Trophoblast cell (in vitro differentiated cells and primary cell): ENCODE results near the gene RNF10.

Source experiments
- DNase-seq, 2 donors: peaks; one replicate each; pipeline ENCODE4 v3.0.0-alpha.2; 2016
- H2AFZ ChIP-seq: 2 replicates; pipeline ENCODE4 v1.6.1; 2013; ENCODE audit warnings: low read length, moderate library complexity, mild to moderate bottlenecking; ENCODE audit not compliant: insufficient read depth, poor library complexity
- H2AK5ac ChIP-seq: 2 replicates; pipeline ENCODE4 v1.6.1; 2013; ENCODE audit warnings: mild to moderate bottlenecking, low read length
- H2BK120ac ChIP-seq: 2 replicates; pipeline ENCODE4 v1.6.1; 2013; ENCODE audit warnings: low read length, mild to moderate bottlenecking, moderate library complexity; ENCODE audit not compliant: insufficient read depth, poor library complexity
- H2BK12ac ChIP-seq: 2 replicates; pipeline ENCODE4 v1.6.1; 2013; ENCODE audit warnings: mild to moderate bottlenecking, low read length, moderate library complexity
- H2BK5ac ChIP-seq: 2 replicates; pipeline ENCODE4 v1.6.1; 2013; ENCODE audit warnings: low read length, low read depth, moderate library complexity, mild to moderate bottlenecking; ENCODE audit not compliant: poor library complexity
- H3K14ac ChIP-seq: 2 replicates; pipeline ENCODE4 v1.6.1; 2013; ENCODE audit warnings: mild to moderate bottlenecking, low read length
- H3K18ac ChIP-seq: 2 replicates; pipeline ENCODE4 v1.6.1; 2013; ENCODE audit warnings: mild to moderate bottlenecking, low read length
- H3K23ac ChIP-seq: 2 replicates; pipeline ENCODE4 v1.6.1; 2013; ENCODE audit warnings: low read length
- H3K27ac ChIP-seq: 2 replicates; pipeline ENCODE4 v1.5.1; 2013; ENCODE audit warnings: low read depth, mild to moderate bottlenecking, inconsistent platforms, low read length, moderate library complexity
- H3K27me3 ChIP-seq: 2 replicates; pipeline ENCODE4 v1.6.1; 2013; ENCODE audit warnings: inconsistent platforms, mild to moderate bottlenecking, low read length, moderate library complexity; ENCODE audit not compliant: insufficient read depth
- H3K36me3 ChIP-seq, 2 experiments: 1 replicate in 1 of 2; 2 replicates in 1 of 2; pipeline ENCODE4 v1.6.1; 2013; ENCODE audit warnings: low read length in 2 of 2, mild to moderate bottlenecking in 2 of 2, moderate library complexity in 1 of 2; ENCODE audit not compliant: insufficient read depth in 2 of 2, control insufficient read depth in 1 of 2
- H3K4ac ChIP-seq: 2 replicates; pipeline ENCODE4 v1.6.1; 2013; ENCODE audit warnings: low read depth, mild to moderate bottlenecking, low read length, moderate library complexity
- H3K4me1 ChIP-seq, 2 experiments: 1 replicate in 1 of 2; 2 replicates in 1 of 2; pipeline ENCODE4 v1.6.1; 2013; ENCODE audit warnings: low read length in 2 of 2, mild to moderate bottlenecking in 2 of 2, moderate library complexity in 1 of 2; ENCODE audit not compliant: insufficient read depth in 2 of 2, control insufficient read depth in 1 of 2
- H3K4me2 ChIP-seq: 2 replicates; pipeline ENCODE4 v1.6.1; 2013; ENCODE audit warnings: inconsistent platforms, mild to moderate bottlenecking, low read length, moderate library complexity
- H3K4me3 ChIP-seq: 2 replicates; pipeline ENCODE4 v1.5.1; 2013; ENCODE audit warnings: mild to moderate bottlenecking, low read depth, low read length, inconsistent platforms
- H3K79me1 ChIP-seq: one replicate; pipeline ENCODE4 v1.6.1; 2013; ENCODE audit warnings: low read length
- H3K79me2 ChIP-seq: 2 replicates; pipeline ENCODE4 v1.6.1; 2013; ENCODE audit warnings: low read length, mild to moderate bottlenecking; ENCODE audit not compliant: control insufficient read depth, insufficient read depth, poor library complexity
- H3K9ac ChIP-seq: 2 replicates; pipeline ENCODE4 v1.6.1; 2013; ENCODE audit warnings: mild to moderate bottlenecking, low read length
- H3K9me3 ChIP-seq: 2 replicates; pipeline ENCODE4 v1.6.1; 2013; ENCODE audit warnings: low read depth, mild to moderate bottlenecking, control low read depth, inconsistent platforms, low read length; ENCODE audit not compliant: insufficient read depth
- H4K12ac ChIP-seq: 2 replicates; pipeline ENCODE4 v1.6.1; 2013; ENCODE audit warnings: low read depth, mild to moderate bottlenecking, low read length, moderate library complexity
- H4K8ac ChIP-seq: 2 replicates; pipeline ENCODE4 v1.6.1; 2013; ENCODE audit warnings: low read depth, mild to moderate bottlenecking, low read length, moderate library complexity
- H4K91ac ChIP-seq: one replicate; pipeline ENCODE4 v1.6.1; 2013; ENCODE audit warnings: low read depth, mild to moderate bottlenecking, low read length, moderate library complexity
- WGBS: extraction: QIAGEN DNeasy Blood & Tissue Kit; methylation state at CpG from one replicate; pipeline ENCODE4 v1.1.7; 2013; ENCODE audit warnings: missing lambda C conversion rate; ENCODE audit not compliant: insufficient read length, insufficient coverage; ENCODE audit errors: extremely low coverage; 5-methylcytosine and 5-hydroxymethylcytosine counted together

The RNF10 gene

DNA sequence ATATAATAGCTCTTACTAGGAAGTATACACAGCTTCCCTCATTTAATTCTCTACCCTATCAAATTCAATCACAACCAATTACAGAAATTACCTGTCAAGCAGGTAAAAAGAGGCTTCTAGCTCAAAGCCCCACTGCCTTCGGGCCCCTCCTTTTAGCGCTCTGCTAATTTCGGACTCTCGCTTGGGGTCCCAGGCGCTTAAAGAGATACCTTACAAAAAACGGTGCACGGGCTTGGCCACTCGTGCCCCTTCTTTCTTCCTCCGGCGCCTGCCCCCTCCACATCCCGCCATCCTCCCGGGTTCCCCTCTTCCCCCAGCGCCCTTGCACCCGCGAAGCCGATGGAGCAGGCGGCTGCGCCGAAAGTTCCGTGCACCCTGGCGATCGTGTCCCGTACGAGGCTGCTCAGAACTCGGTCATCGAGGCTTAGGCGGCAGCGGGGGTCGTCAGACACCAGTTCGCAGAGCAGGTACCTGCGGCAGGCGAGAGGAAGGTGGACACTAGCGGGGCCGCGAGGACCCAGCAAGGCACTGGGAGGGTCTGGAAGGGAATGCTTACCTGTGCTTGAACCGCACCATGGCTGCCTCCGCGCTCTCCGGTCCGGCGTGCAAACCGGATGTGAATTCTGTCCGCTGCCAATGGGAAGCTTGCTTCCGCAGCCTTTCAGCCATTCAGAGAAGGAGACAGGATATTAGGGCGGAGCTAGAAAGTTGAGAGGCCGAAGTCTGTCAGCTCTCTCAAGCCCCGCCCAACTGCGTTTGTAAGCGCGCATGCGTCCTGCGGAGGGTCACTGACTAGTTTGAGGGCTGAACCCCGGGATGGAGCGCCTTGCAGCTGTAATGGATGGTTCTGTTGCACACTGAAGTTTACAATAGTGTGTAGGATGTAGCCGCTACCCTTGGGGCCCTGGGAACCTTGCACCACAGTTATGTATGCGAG lies 46.9 kb downstream of the RNF10 start, which contains the start of gene POP5:
POP5 (minus strand) TSS at position 616 of the 937 bp plus-strand sequence; CDS start at position 576, 40 bp downstream.
- peak within 1 kb of the TSS; percentile 60 for H3K14ac ChIP-seq
- no peak within 1 kb of the TSS for H3K18ac ChIP-seq
- H3K36me3 ChIP-seq = peaks cover 17 to 33% of the 10 kb centered on the region in 2 experiments
- no peak within 1 kb of the TSS for H3K23ac ChIP-seq
- H4K8ac ChIP-seq = peak within 1 kb of the TSS; percentile 94
- WGBS = no CpG with 5 or more reads among the region's 56 CpGs
- peaks cover 8% of the 10 kb centered on the region for H3K27me3 ChIP-seq
- H3K9me3 ChIP-seq = peaks cover 1% of the 10 kb centered on the region
- H4K91ac ChIP-seq = no peak within 1 kb of the TSS
- H3K27ac ChIP-seq = no peak within 1 kb of the TSS
- H3K79me1 ChIP-seq = peaks cover 2% of the 10 kb centered on the region
- no peaks in the 10 kb centered on the region for H3K79me2 ChIP-seq
- H2AFZ ChIP-seq = peak within 1 kb of the TSS; percentile 84
- peak; percentile 96 to 99 for DNase-seq
- no peak within 1 kb of the TSS for H2BK12ac ChIP-seq
- peaks cover 2 to 6% of the 10 kb centered on the region in 2 experiments for H3K4me1 ChIP-seq
- H2BK5ac ChIP-seq = no peak within 1 kb of the TSS
- H2BK120ac ChIP-seq = no peak within 1 kb of the TSS
- H3K4me3 ChIP-seq = peak within 1 kb of the TSS; percentile 94
- H3K4ac ChIP-seq = no peak within 1 kb of the TSS
- peak within 1 kb of the TSS; percentile 99 for H3K4me2 ChIP-seq
- H4K12ac ChIP-seq = peak within 1 kb of the TSS; percentile 73
- H2AK5ac ChIP-seq = no peak within 1 kb of the TSS
- peak within 1 kb of the TSS; percentile 91 for H3K9ac ChIP-seq

DNA sequence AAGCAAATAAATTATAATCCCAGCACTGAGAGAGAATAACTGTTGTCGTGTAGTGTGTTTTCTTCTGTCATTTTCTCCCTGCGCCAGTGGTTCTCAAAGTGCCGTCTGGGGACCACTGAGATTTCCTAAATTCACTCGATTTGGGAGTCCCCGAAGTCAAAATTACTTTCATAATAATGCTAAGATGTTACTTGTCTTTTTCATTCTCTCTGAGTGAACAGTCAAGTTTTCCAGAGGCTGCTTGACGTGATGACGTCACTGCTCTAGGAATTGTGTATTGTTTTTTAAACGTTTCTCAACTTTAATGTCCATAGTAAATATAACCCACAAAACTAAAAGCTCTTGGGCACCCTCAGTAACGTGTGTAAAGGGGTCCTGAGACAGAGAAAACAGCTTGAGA lies 47.8 kb downstream of the RNF10 start:
- WGBS = no CpG with 5 or more reads among the region's 9 CpGs

GRCh38 chr12:120583478-120584030 lies 49.4 kb downstream of the RNF10 start:
- no CpG with 5 or more reads among the region's 20 CpGs for WGBS
- H4K8ac ChIP-seq = no peak overlapping the region
- H4K91ac ChIP-seq = no peak overlapping the region
- H3K79me1 ChIP-seq = peaks cover 2% of the 10 kb centered on the region
- no peak overlapping the region for H4K12ac ChIP-seq
- peaks cover 1% of the 10 kb centered on the region for H3K9me3 ChIP-seq
- peak overlapping the region; percentile 25 for H3K9ac ChIP-seq
- H2AFZ ChIP-seq = no peak overlapping the region
- H3K18ac ChIP-seq = no peak overlapping the region
- H3K23ac ChIP-seq = no peak overlapping the region
- H3K4ac ChIP-seq = no peak overlapping the region
- peak overlapping the region; percentile 38 for H3K4me2 ChIP-seq
- no peak overlapping the region for H3K4me3 ChIP-seq
- no peak overlapping the region for H3K14ac ChIP-seq
- no peak overlapping the region for H3K27ac ChIP-seq
- no peak overlapping the region for H2BK120ac ChIP-seq
- H2AK5ac ChIP-seq = no peak overlapping the region
- peaks cover 2 to 6% of the 10 kb centered on the region in 2 experiments for H3K4me1 ChIP-seq
- no peak overlapping the region for H2BK12ac ChIP-seq
- no peaks in the 10 kb centered on the region for H3K79me2 ChIP-seq
- DNase-seq = peak; percentile 47 to 84
- H3K36me3 ChIP-seq = peaks cover 7 to 12% of the 10 kb centered on the region in 2 experiments
- no peak overlapping the region for H2BK5ac ChIP-seq
- H3K27me3 ChIP-seq = peaks cover 8% of the 10 kb centered on the region

More for the DNA sequence above, 47.8 kb downstream of the RNF10 start:
- H3K9me3 ChIP-seq = peaks cover 1% of the 10 kb centered on the region
- H3K4me2 ChIP-seq = no peak overlapping the region
- no peak overlapping the region for H3K4me3 ChIP-seq
- no peak overlapping the region for H2BK12ac ChIP-seq
- H3K27me3 ChIP-seq = peaks cover 8% of the 10 kb centered on the region
- no peak overlapping the region for H3K9ac ChIP-seq
- no peak overlapping the region for H3K18ac ChIP-seq
- peak in 1 of 2 donors; percentile 64 for DNase-seq
- H2BK5ac ChIP-seq = no peak overlapping the region
- no peak overlapping the region for H2AK5ac ChIP-seq
- H4K91ac ChIP-seq = no peak overlapping the region
- H3K27ac ChIP-seq = no peak overlapping the region
- no peak overlapping the region for H3K4ac ChIP-seq
- H2BK120ac ChIP-seq = no peak overlapping the region
- peaks cover 17 to 26% of the 10 kb centered on the region in 2 experiments for H3K36me3 ChIP-seq
- no peak overlapping the region for H4K8ac ChIP-seq
- no peak overlapping the region for H4K12ac ChIP-seq
- H3K14ac ChIP-seq = no peak overlapping the region
- peaks cover 2% of the 10 kb centered on the region for H3K79me1 ChIP-seq
- no peaks in the 10 kb centered on the region for H3K79me2 ChIP-seq
- H3K23ac ChIP-seq = no peak overlapping the region
- peaks cover 2 to 6% of the 10 kb centered on the region in 2 experiments for H3K4me1 ChIP-seq
- H2AFZ ChIP-seq = peak overlapping the region; percentile 84

DNA sequence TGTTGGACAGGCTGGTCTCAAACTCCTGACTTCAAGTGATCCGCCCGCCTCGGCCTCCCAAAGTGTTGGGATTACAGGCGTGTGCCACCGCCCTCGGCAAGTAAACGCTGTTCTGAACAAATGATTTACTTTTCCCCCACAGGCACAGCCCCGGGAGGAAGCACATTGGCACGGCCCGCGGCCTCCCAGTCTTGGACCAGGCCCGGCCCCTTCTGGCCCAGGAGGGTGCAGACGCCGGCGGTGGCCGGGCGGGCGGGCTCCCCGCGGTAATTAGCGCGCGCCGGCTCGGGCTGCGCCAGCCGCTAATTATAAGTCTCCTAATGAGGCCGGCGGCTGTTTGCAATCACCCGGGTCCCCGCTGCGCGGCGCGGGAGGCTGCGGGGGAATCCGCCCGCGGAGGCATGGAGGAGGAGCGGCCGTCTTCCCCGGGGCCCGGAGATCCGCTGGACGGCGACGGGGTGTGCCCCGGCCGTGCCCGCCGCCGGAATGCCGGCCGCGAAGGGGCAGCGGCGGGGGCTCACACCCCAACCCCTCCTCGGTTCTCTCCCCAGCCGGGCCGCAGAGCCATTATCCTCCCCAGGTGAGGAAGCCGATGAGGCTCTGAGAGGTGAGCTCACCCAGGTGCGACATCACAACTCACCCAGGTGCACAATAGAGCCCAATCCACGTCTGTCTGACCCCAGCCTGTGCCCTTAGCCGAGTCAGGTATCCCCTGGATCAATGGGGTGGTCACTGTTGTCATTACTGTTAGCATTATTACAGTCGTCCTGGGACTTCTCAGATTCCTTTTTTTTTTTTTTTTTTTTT lies 50.4 kb downstream of the RNF10 start:
- H4K91ac ChIP-seq = no peak overlapping the region
- WGBS = no CpG with 5 or more reads among the region's 65 CpGs

More for the DNA sequence above, 50.4 kb downstream of the RNF10 start:
- peaks cover 2 to 6% of the 10 kb centered on the region in 2 experiments for H3K4me1 ChIP-seq
- no peaks in the 10 kb centered on the region for H3K79me2 ChIP-seq
- H3K27me3 ChIP-seq = peaks cover 8% of the 10 kb centered on the region
- H2BK12ac ChIP-seq = no peak overlapping the region
- no peak overlapping the region for H3K4ac ChIP-seq
- no peak overlapping the region for H3K14ac ChIP-seq
- H2AK5ac ChIP-seq = no peak overlapping the region
- no peak overlapping the region for H4K8ac ChIP-seq
- H3K4me2 ChIP-seq = peak overlapping the region; percentile 81
- peaks cover 2% of the 10 kb centered on the region in 2 experiments for H3K36me3 ChIP-seq
- H2BK5ac ChIP-seq = no peak overlapping the region
- H3K79me1 ChIP-seq = peaks cover 2% of the 10 kb centered on the region
- H3K9ac ChIP-seq = no peak overlapping the region
- peak overlapping the region; percentile 2 for H3K4me3 ChIP-seq
- no peak overlapping the region for H3K23ac ChIP-seq
- H3K9me3 ChIP-seq = peaks cover 3% of the 10 kb centered on the region
- no peak overlapping the region for H3K27ac ChIP-seq
- H2AFZ ChIP-seq = peak overlapping the region; percentile 30
- peak in 1 of 2 donors; percentile 38 for DNase-seq
- H2BK120ac ChIP-seq = no peak overlapping the region
- H4K12ac ChIP-seq = no peak overlapping the region
- no peak overlapping the region for H3K18ac ChIP-seq
